GM18498 (cell line): ENCODE results near the gene GAS2L2.

Experiments
- ATAC-seq: cut with Tn5 transposase; IDR thresholded peaks from one replicate; pipeline ENCODE4 v1.9.1; 2021; ENCODE audit warnings: mild to moderate bottlenecking, moderate library complexity; ENCODE audit not compliant: unreplicated experiment

GAS2L2 gene

DNA sequence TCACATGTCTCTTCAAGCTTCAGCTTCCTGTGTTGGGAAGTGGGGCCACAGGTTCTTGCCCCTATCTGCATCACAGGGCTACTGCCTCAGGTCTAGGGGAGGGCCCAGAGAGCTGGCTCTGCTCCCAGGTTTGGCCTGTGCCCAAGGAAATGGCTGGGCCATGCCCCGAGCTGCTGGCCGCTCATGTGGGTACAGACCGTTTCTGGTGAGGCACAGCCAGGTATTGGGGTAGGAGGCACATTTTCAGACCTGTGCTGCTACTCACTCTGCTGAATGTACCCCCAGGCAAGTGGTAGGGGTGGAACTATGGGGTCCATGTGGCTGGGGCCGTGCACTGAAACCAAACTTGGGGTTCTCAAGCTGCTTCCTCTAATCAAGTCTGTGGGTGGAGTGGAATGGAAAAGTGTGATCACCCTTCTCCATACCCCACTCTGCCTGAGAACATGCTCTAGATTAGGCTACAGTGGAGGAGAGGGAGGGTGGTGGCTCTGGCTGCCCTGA is 4.6 kb downstream of the GAS2L2 start:
- ATAC-seq = no peak

DNA sequence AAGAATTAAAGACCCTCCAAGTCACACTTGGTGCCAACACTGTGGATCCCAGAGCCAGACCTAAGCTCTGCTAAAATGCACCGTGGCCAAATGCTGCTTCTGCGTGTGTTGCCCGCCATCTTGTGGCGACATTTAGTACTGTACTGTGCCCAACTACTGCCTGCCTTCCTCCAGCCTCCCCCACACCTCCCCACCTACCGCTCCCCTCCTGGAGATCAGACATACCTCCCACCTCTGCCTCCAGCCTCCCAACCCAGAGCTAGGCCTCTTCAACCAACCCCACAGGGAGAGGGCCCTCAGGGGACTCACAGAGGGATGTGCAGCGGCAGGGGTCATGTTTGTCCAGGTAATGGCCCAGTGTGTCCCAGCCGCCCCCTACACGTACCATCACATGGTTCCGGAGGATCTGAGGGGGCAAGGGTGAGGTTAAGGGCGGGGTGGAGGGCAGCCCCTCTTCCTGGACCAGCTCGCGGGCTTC is 5.5 kb downstream of the GAS2L2 start:
- peak; percentile 51 for ATAC-seq

GRCh38 chr17:35745749-35746320 is 7.2 kb downstream of the GAS2L2 start:
- ATAC-seq = no peak

DNA sequence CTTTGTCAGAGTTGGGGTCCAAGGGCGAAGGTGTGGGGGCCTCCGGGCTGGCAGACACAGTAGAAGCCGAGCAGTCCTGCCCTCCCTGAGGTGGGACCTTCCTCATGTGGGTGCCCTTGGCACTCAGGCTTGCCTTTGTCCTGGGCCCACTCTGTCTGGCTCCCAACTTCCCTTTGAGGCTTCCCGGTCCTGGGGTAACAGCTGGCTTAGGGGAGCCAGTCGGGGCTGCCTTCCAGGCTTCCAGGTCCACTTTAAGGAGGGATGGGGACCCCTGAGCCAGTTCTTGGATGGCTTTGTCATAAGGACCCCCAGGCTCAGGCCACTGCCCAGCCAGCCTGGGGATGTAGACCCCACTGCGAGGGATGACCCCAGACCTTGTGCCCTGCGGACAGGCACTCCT is 7.8 kb downstream of the GAS2L2 start:
- no peak for ATAC-seq

GRCh38 chr17:35744830-35745229 is 8.2 kb downstream of the GAS2L2 start:
- no peak for ATAC-seq

- no peak for ATAC-seq
Measured at GRCh38 chr17:35743626-35744328, 9.3 kb downstream of the GAS2L2 start.

GRCh38 chr17:35742896-35743477 is 10.1 kb downstream of the GAS2L2 start:
- ATAC-seq = no peak

DNA sequence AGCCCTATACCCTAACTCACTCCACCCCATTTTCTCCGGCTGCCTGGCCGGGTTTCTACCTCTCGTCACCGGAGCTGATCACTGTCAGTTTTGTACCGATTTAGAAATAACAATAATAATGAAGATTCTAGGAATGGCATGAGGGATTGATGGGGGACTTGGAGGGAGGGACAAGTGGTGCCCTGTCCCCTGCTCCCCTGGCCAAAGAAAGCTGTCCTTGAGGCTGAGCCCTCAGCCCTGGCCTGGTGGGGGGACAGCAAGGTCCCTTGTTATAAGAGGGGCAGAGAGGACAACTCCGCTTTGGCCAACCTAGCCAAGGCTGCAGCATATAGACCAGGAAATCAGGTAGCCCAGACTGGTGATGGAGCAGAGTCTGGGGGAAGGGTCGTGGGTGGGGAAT is 10.5 kb downstream of the GAS2L2 start:
- ATAC-seq = no peak

DNA sequence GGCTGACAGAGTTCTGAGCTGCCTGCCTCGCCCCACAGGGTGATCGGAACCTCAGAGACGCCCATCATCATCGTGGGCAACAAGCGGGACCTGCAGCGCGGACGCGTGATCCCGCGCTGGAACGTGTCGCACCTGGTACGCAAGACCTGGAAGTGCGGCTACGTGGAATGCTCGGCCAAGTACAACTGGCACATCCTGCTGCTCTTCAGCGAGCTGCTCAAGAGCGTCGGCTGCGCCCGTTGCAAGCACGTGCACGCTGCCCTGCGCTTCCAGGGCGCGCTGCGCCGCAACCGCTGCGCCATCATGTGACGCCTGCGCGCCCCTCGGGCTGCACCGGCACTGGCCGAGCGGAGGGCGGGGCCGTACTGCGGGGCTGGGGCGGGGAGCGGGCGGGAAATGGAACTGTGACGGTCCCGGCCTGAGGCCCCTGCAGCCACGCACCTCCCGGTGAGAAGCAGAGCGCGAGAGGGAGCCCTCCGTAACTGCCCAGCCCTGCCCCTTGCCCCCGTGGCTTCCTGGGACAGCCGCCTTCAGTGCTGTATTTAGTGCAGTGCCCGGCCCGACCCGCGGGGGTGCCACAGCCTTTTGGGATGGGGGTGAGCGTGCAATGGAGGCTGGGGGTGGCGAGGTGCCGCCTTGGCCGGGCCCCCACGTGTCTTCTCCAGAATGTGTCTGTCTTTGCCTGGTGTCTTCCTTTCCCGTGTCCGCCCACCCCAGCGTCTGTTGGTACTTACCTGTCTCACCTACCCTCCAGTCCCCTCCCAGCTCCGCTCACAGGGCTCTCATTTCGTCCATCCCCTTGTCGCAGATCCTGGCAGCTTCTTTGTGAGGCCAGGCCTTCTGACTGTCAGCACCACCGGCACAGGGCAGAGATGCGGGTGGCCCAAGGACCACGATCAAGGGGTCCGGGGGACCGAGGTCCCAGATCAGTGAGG is 11.8 kb downstream of the GAS2L2 start:
- ATAC-seq = no peak

DNA sequence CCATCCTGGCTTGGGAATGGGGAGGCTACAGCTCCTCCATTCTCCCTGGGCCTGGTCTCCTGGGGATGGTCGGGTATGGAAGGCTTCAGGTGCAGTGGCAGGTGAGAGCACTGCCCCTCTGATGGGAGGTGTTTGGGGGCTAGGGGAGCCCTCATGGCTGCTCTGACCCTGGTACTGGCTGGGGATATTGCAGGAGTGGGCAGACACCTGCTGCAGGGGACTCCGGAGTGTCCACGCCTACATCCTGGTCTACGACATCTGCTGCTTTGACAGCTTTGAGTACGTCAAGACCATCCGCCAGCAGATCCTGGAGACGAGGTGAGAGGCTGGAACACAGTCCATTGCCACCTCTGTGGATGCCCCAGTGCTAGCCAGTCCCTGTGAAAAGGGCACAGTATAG is 12.8 kb downstream of the GAS2L2 start:
- no peak for ATAC-seq

GRCh38 chr17:35738519-35739133 is 14.4 kb downstream of the GAS2L2 start:
- no peak for ATAC-seq

DNA sequence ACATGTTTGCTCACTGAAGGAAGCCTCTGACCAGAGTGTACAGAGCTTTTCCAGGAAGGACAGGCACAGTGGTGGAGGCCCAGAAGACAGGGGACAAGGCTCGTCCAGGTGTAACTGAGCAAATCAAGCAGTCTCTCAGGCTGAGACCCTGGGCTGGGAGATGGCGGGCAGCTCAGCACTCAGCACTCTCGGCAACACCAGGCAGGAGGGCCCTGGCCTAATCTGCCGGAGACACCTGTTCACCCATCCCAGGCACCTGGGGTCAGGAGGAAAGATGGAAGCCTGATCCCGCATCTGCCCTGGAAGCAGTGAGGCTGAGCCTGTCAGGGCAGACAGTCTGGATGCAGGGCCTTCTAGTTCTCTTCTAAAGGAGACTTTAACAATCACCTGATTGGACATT is 16.8 kb downstream of the GAS2L2 start:
- no peak for ATAC-seq

- no peak for ATAC-seq
Measured at GRCh38 chr17:35735036-35735805, 17.8 kb downstream of the GAS2L2 start.

GRCh38 chr17:35734396-35734795 is 18.6 kb downstream of the GAS2L2 start:
- no peak for ATAC-seq

DNA sequence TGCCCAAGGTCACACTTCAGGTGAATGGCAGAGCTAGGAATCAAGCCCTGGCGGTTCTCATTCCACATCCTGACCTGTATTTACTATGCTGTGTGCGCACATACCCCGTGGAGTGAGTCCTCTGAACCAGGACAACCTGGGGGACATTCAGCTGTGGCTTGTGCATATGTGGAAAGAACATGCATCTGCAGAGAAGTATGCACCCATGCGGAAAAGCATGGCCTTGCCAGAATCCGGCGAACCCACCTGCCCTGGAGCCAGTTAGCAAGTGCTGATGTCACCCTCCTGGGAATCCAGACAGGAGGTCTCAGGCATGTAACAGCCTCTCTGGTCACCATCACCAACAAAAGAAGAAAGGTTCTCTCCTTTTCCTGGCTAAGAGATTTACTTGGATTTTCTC is 19.7 kb downstream of the GAS2L2 start:
- no peak for ATAC-seq

GRCh38 chr17:35732806-35733136 is 20.3 kb downstream of the GAS2L2 start:
- no peak for ATAC-seq

GRCh38 chr17:35731917-35732805 is 20.9 kb downstream of the GAS2L2 start:
- ATAC-seq = no peak

- no peak for ATAC-seq
Measured at GRCh38 chr17:35731239-35731916, 21.7 kb downstream of the GAS2L2 start, which contains the start of gene RASL10B. Gene RASL10B (plus strand): TSS chr17:35731639. CDS start chr17:35735185, 3,546 bp downstream.
